ENCODE data around the gene ASAH2B.

Gene ASAH2B

GRCh38 chr10:50799595-50799994, 59.9 kb downstream of the ASAH2B start:
- no peak for FAIRE-seq

- no peak for FAIRE-seq
These were observed 66.4 kb downstream of the ASAH2B start for GRCh38 chr10:50805981-50806622.

GRCh38 chr10:50807851-50808776, 68.4 kb downstream of the ASAH2B start:
- FAIRE-seq: no peak
